NCI-H510A (cell line): Measurements from ENCODE around the gene SLC12A6.
A peak's percentile ranks its signal among the peaks of the same experiment; 100 is the strongest.
"Not testable (repeated sequence)": the region's sequence is repeated elsewhere in the genome, so short reads cannot be mapped to it uniquely, and the experiment has no call there.

Experiments
- DNase-seq: peaks from one replicate; lab custom pipeline; 2025; lab: John Stamatoyannopoulos, UW

The SLC12A6 gene

GRCh38 chr15:34357653-34358052, 20.1 kb upstream of the SLC12A6 start:
- DNase-seq: no peak

- no peak for DNase-seq
These were observed 17.7 kb upstream of the SLC12A6 start for GRCh38 chr15:34355241-34355640.

- DNase-seq: no peak
These were observed 16.7 kb upstream of the SLC12A6 start for GRCh38 chr15:34354286-34354685.

GRCh38 chr15:34353627-34354026, 16.0 kb upstream of the SLC12A6 start:
- no peak for DNase-seq

- DNase-seq: not testable (repeated sequence)
These were observed 15.4 kb upstream of the SLC12A6 start for GRCh38 chr15:34352996-34353395.

GRCh38 chr15:34349769-34350168, 12.2 kb upstream of the SLC12A6 start:
- DNase-seq: no peak

- no peak for DNase-seq
These were observed 11.2 kb upstream of the SLC12A6 start for GRCh38 chr15:34348735-34349300.

GRCh38 chr15:34347951-34348638, 10.5 kb upstream of the SLC12A6 start:
- no peak for DNase-seq

GRCh38 chr15:34342737-34343575, 5.4 kb upstream of the SLC12A6 start, which contains the start of the genes NOP10 and NUTM1:
TSS of gene NOP10 (minus strand) at chr15:34343136. CDS start at chr15:34343073, 63 bp downstream.
TSS of gene NUTM1 (plus strand) at chr15:34343315. CDS start at chr15:34343697, 382 bp downstream.
- DNase-seq: peak; percentile 65

GRCh38 chr15:34342213-34342736, 4.7 kb upstream of the SLC12A6 start:
- DNase-seq: not testable (repeated sequence)

- no peak for DNase-seq
These were observed 4.0 kb upstream of the SLC12A6 start for GRCh38 chr15:34341381-34342212.

GRCh38 chr15:34339946-34340345, 2.4 kb upstream of the SLC12A6 start:
- no peak for DNase-seq

- DNase-seq: no peak
These were observed 766 bp upstream of the SLC12A6 start for GRCh38 chr15:34338347-34338746.

- DNase-seq: no peak
These were observed 507 bp downstream of the SLC12A6 start for GRCh38 chr15:34336991-34337556.

- no peak for DNase-seq
These were observed 1.2 kb downstream of the SLC12A6 start for GRCh38 chr15:34336231-34336990.

- DNase-seq: no peak
These were observed 2.2 kb downstream of the SLC12A6 start for GRCh38 chr15:34335176-34336032.

- DNase-seq: no peak
These were observed 2.9 kb downstream of the SLC12A6 start for GRCh38 chr15:34334672-34335071.

GRCh38 chr15:34332553-34333120, 4.9 kb downstream of the SLC12A6 start:
- no peak for DNase-seq

- no peak for DNase-seq
These were observed 5.8 kb downstream of the SLC12A6 start for GRCh38 chr15:34331809-34332208.
